Peyer's patch (tissue), 4 donors: ENCODE data around the gene RPS14. TPM values are rescaled to one million over a fixed set of nuclear protein-coding genes. Genes with fewer than 3 reads are reported as not detected.
"Not testable (repeated sequence)": the region's sequence is repeated elsewhere in the genome, so short reads cannot be mapped to it uniquely, and the experiment has no call there.

ENCODE experiments used
- DNase-seq, 3 donors: peaks; one replicate each; pipeline ENCODE4 v3.0.0-alpha.2; 2017 to 2019
- H3K27ac ChIP-seq, 4 donors: fragments of 200-600 bp; sonication (generic); one replicate each; pipeline ENCODE4 v1.5.1; 2016 to 2019
- H3K27me3 ChIP-seq, 2 donors: fragments of 200-600 bp; sonication (generic); one replicate each; pipeline ENCODE4 v1.5.1; 2019
- H3K36me3 ChIP-seq, 3 donors: fragments of 200-600 bp; sonication (generic); one replicate each; pipeline ENCODE4 v1.5.1; 2016 to 2019
- H3K4me1 ChIP-seq, 4 donors: fragments of 200-600 bp; sonication (generic); one replicate each; pipeline ENCODE4 v1.5.1; 2016 to 2019
- H3K4me3 ChIP-seq, 4 donors: fragments of 200-600 bp; sonication (generic); 1 replicate in 3 of 4; 2 replicates in 1 of 4; pipeline ENCODE4 v1.5.1; 2016 to 2019; ENCODE audit warnings: mild to moderate bottlenecking in 1 of 4
- H3K9me3 ChIP-seq, 4 donors: fragments of 200-600 bp; sonication (generic); one replicate each; pipeline ENCODE4 v1.5.1; 2016 to 2019; ENCODE audit warnings: mild to moderate bottlenecking in 1 of 4
- CTCF ChIP-seq, 6 experiments: fragments of 450-650 bp in 4 of 6; fragments of 200-600 bp in 2 of 6; sonication (generic) in 1 of 6; IDR thresholded peaks; one replicate each; pipeline ENCODE4 v1.5.1; 2017 to 2019; ENCODE audit warnings: antibody characterized with exemption in 6 of 6, mild to moderate bottlenecking in 3 of 6, moderate library complexity in 1 of 6
- POLR2A ChIP-seq, 2 donors: fragments of 450-650 bp; IDR thresholded peaks; one replicate each; pipeline ENCODE4 v1.5.1; 2017; ENCODE audit warnings: antibody characterized with exemption in 2 of 2, mild to moderate bottlenecking in 2 of 2, moderate library complexity in 2 of 2
- total RNA-seq, 4 donors: library from RNA; depleted of rRNA; stranded (reverse); fragments of >200 nt; gene quantifications; one replicate each; pipeline ENCODE4 v1.1.0, GENCODE V29; 2016

The RPS14 gene
- total RNA-seq, 4 donors from 2014 or later = 975 to 1,961 (median 1,274) TPM

GRCh38 chr5:150454492-150455229 lies 5.1 kb upstream of the RPS14 start:
- H3K36me3 ChIP-seq = no peaks in the 10 kb centered on the region
- no peak overlapping the region for H3K4me3 ChIP-seq
- no peak overlapping the region for H3K27ac ChIP-seq
- no peaks in the 10 kb centered on the region for H3K27me3 ChIP-seq
- peaks cover 0 to 9% (median 0%) of the 10 kb centered on the region in 4 donors for H3K4me1 ChIP-seq
- no peak for DNase-seq
- TF ChIP-seq POLR2A (IDR thresholded peaks at IDR 0.05) = no peak
- TF ChIP-seq CTCF (IDR thresholded peaks at IDR 0.05) = no peak
- H3K9me3 ChIP-seq = no peaks in the 10 kb centered on the region

GRCh38 chr5:150454027-150454426 lies 4.5 kb upstream of the RPS14 start:
- not testable (repeated sequence) for H3K36me3 ChIP-seq, H3K27ac ChIP-seq, H3K27me3 ChIP-seq, DNase-seq, H3K9me3 ChIP-seq, H3K4me1 ChIP-seq, H3K4me3 ChIP-seq

- DNase-seq = no peak
- Histone ChIP-seq H3K4me3 (no peak overlapping the region), H3K27ac (no peak overlapping the region), H3K27me3 (no peaks in the 10 kb centered on the region), H3K36me3 (peaks cover 0 to under 1% (median 0%) of the 10 kb centered on the region in 3 donors), H3K4me1 (peaks cover 0 to 6% (median 3%) of the 10 kb centered on the region in 4 donors), H3K9me3 (no peaks in the 10 kb centered on the region)
- TF ChIP-seq CTCF (IDR thresholded peaks at IDR 0.05) = no peak
- TF ChIP-seq POLR2A (IDR thresholded peaks at IDR 0.05) = no peak
Observed at GRCh38 chr5:150452914-150453313, 3.4 kb upstream of the RPS14 start.

GRCh38 chr5:150451594-150451993 lies 2.1 kb upstream of the RPS14 start:
- H3K4me1 ChIP-seq = peaks cover 0 to 14% (median 7%) of the 10 kb centered on the region in 4 donors
- H3K27ac ChIP-seq = no peak overlapping the region
- no peak for TF ChIP-seq POLR2A (IDR thresholded peaks at IDR 0.05)
- no peak for TF ChIP-seq CTCF (IDR thresholded peaks at IDR 0.05)
- no peak for DNase-seq
- H3K36me3 ChIP-seq = peaks cover 0 to 14% (median 0%) of the 10 kb centered on the region in 3 donors
- no peaks in the 10 kb centered on the region for H3K9me3 ChIP-seq
- H3K4me3 ChIP-seq = no peak overlapping the region
- no peaks in the 10 kb centered on the region for H3K27me3 ChIP-seq

- peaks cover 0 to 39% (median 0%) of the 10 kb centered on the region in 3 donors for H3K36me3 ChIP-seq
- peak overlapping the region; percentile 89 to 96 (median 92) for H3K27ac ChIP-seq
- H3K4me3 ChIP-seq = peak overlapping the region; percentile 52 to 73 (median 68)
- DNase-seq = no peak
- H3K4me1 ChIP-seq = peaks cover 0 to 14% (median 7%) of the 10 kb centered on the region in 4 donors
- no peaks in the 10 kb centered on the region for H3K27me3 ChIP-seq
- H3K9me3 ChIP-seq = no peaks in the 10 kb centered on the region
- TF ChIP-seq CTCF (IDR thresholded peaks at IDR 0.05) = no peak
- TF ChIP-seq POLR2A (IDR thresholded peaks at IDR 0.05) = no peak
Observed at GRCh38 chr5:150448952-150449516, 505 bp downstream of the RPS14 start.

GRCh38 chr5:150448334-150448733 lies 1.2 kb downstream of the RPS14 start:
- Histone ChIP-seq H3K36me3 (peaks cover 0 to 46% (median 0%) of the 10 kb centered on the region in 3 donors), H3K27ac (peak overlapping the region; percentile 89 to 96 (median 92)), H3K9me3 (no peaks in the 10 kb centered on the region), H3K4me3 (peak overlapping the region; percentile 52 to 73 (median 68)), H3K4me1 (peaks cover 0 to 14% (median 7%) of the 10 kb centered on the region in 4 donors), H3K27me3 (no peaks in the 10 kb centered on the region)
- TF ChIP-seq POLR2A (IDR thresholded peaks at IDR 0.05) (no peak), CTCF (IDR thresholded peaks at IDR 0.05) (no peak)
- no peak for DNase-seq
